Measurements from ENCODE around the gene ACYP2. TPM values are rescaled to one million over a fixed set of nuclear protein-coding genes. Genes with fewer than 3 reads are reported as not detected.
A peak's percentile ranks its signal among the peaks of the same experiment; 100 is the strongest.
"Not testable (repeated sequence)": the region's sequence is repeated elsewhere in the genome, so short reads cannot be mapped to it uniquely, and the experiment has no call there.

ACYP2 gene
- total and polyA plus RNA-seq, 2 donors from 2014 or later, result 16.7 to 24.5 TPM

- H3K4me3 ChIP-seq (ENCODE audit: low read length in 3 of 3), result no peak overlapping the region
- H3K9me3 ChIP-seq (ENCODE audit: control insufficient read depth in 2 of 3, insufficient read depth in 1 of 3, low read length in 3 of 3), result no peaks in the 10 kb centered on the region
- no peaks in the 10 kb centered on the region for H3K27me3 ChIP-seq (ENCODE audit: control insufficient read depth, insufficient read depth, low read length)
- FAIRE-seq (no peak), DNase-seq (no peak)
- TF ChIP-seq CTCF (IDR thresholded peaks at IDR 0.05; ENCODE audit: borderline replicate concordance, extremely low read depth, insufficient read depth), result no peak
- no peak overlapping the region for H3K9ac ChIP-seq (ENCODE audit: low read length in 3 of 3)
- H3K27ac ChIP-seq (ENCODE audit: low read depth in 2 of 2, low read length in 2 of 2), result no peak overlapping the region
- intact Hi-C loops (cut with DNase I), result no loop called here
- H3K4me1 ChIP-seq (ENCODE audit: control insufficient read depth in 2 of 3, insufficient read depth in 2 of 3, low read depth in 1 of 3, low read length in 3 of 3), result peaks cover 0 to 10% (median 2%) of the 10 kb centered on the region in 3 donors
- H3K36me3 ChIP-seq (ENCODE audit: control insufficient read depth in 2 of 3, insufficient read depth in 3 of 3, low read length in 3 of 3), result no peaks in the 10 kb centered on the region
Observed at GRCh38 chr2:54109848-54110247, 5.6 kb upstream of the ACYP2 start.

- H3K4me1 ChIP-seq (ENCODE audit: control insufficient read depth in 2 of 3, insufficient read depth in 2 of 3, low read depth in 1 of 3, low read length in 3 of 3); intact Hi-C loops (cut with DNase I); DNase-seq; H3K9me3 ChIP-seq (ENCODE audit: control insufficient read depth in 2 of 3, insufficient read depth in 1 of 3, low read length in 3 of 3); FAIRE-seq; H3K27me3 ChIP-seq (ENCODE audit: control insufficient read depth, insufficient read depth, low read length); H3K36me3 ChIP-seq (ENCODE audit: control insufficient read depth in 2 of 3, insufficient read depth in 3 of 3, low read length in 3 of 3); H3K9ac ChIP-seq (ENCODE audit: low read length in 3 of 3): not testable (repeated sequence)
- Histone ChIP-seq H3K27ac (ENCODE audit: low read depth in 2 of 2, low read length in 2 of 2) (peak overlapping the region in 1 of 2 donors; percentile 98), H3K4me3 (ENCODE audit: low read length in 3 of 3) (peak overlapping the region in 1 of 3 donors; percentile 95)
Observed at GRCh38 chr2:54114479-54114878, 936 bp upstream of the ACYP2 start.

- Histone ChIP-seq H3K9me3 (ENCODE audit: control insufficient read depth in 2 of 3, insufficient read depth in 1 of 3, low read length in 3 of 3) (no peaks in the 10 kb centered on the region), H3K4me1 (ENCODE audit: control insufficient read depth in 2 of 3, insufficient read depth in 2 of 3, low read depth in 1 of 3, low read length in 3 of 3) (no peaks in the 10 kb centered on the region), H3K4me3 (ENCODE audit: low read length in 3 of 3) (peak overlapping the region; percentile 92 to 95 (median 94)), H3K9ac (ENCODE audit: low read length in 3 of 3) (peak overlapping the region; percentile 50 to 99 (median 92)), H3K27me3 (ENCODE audit: control insufficient read depth, insufficient read depth, low read length) (no peaks in the 10 kb centered on the region), H3K36me3 (ENCODE audit: control insufficient read depth in 2 of 3, insufficient read depth in 3 of 3, low read length in 3 of 3) (no peaks in the 10 kb centered on the region), H3K27ac (ENCODE audit: low read depth in 2 of 2, low read length in 2 of 2) (peak overlapping the region; percentile 98 to 100)
- DNase-seq (peak in 1 of 5 donors; percentile 19), FAIRE-seq (no peak)
- no peak for TF ChIP-seq CTCF (IDR thresholded peaks at IDR 0.05; ENCODE audit: borderline replicate concordance, extremely low read depth, insufficient read depth)
- intact Hi-C loops (cut with DNase I), result no loop called here
Observed at GRCh38 chr2:54114936-54115283, 505 bp upstream of the ACYP2 start.

GRCh38 chr2:54116598-54116997 lies 1.2 kb downstream of the ACYP2 start:
- H3K4me1 ChIP-seq (ENCODE audit: control insufficient read depth in 2 of 3, insufficient read depth in 2 of 3, low read depth in 1 of 3, low read length in 3 of 3); intact Hi-C loops (cut with DNase I); H3K27ac ChIP-seq (ENCODE audit: low read depth in 2 of 2, low read length in 2 of 2); H3K36me3 ChIP-seq (ENCODE audit: control insufficient read depth in 2 of 3, insufficient read depth in 3 of 3, low read length in 3 of 3); H3K9ac ChIP-seq (ENCODE audit: low read length in 3 of 3); H3K27me3 ChIP-seq (ENCODE audit: control insufficient read depth, insufficient read depth, low read length); DNase-seq; H3K4me3 ChIP-seq (ENCODE audit: low read length in 3 of 3); H3K9me3 ChIP-seq (ENCODE audit: control insufficient read depth in 2 of 3, insufficient read depth in 1 of 3, low read length in 3 of 3); FAIRE-seq: not testable (repeated sequence)

GRCh38 chr2:54120950-54121349 lies 5.5 kb downstream of the ACYP2 start:
- FAIRE-seq (no peak), DNase-seq (no peak)
- peaks cover 0 to 6% (median 0%) of the 10 kb centered on the region in 3 donors for H3K9me3 ChIP-seq (ENCODE audit: control insufficient read depth in 2 of 3, insufficient read depth in 1 of 3, low read length in 3 of 3)
- no peak overlapping the region for H3K9ac ChIP-seq (ENCODE audit: low read length in 3 of 3)
- H3K27me3 ChIP-seq (ENCODE audit: control insufficient read depth, insufficient read depth, low read length), result no peaks in the 10 kb centered on the region
- no peaks in the 10 kb centered on the region for H3K4me1 ChIP-seq (ENCODE audit: control insufficient read depth in 2 of 3, insufficient read depth in 2 of 3, low read depth in 1 of 3, low read length in 3 of 3)
- TF ChIP-seq CTCF (IDR thresholded peaks at IDR 0.05; ENCODE audit: borderline replicate concordance, extremely low read depth, insufficient read depth), result no peak
- no peak overlapping the region for H3K4me3 ChIP-seq (ENCODE audit: low read length in 3 of 3)
- H3K36me3 ChIP-seq (ENCODE audit: control insufficient read depth in 2 of 3, insufficient read depth in 3 of 3, low read length in 3 of 3), result no peaks in the 10 kb centered on the region
- H3K27ac ChIP-seq (ENCODE audit: low read depth in 2 of 2, low read length in 2 of 2), result no peak overlapping the region
- intact Hi-C loops (cut with DNase I), result no loop called here
